Mesendoderm (in vitro differentiated cells): ENCODE measurements around the gene ABCA10.
"Not testable (repeated sequence)": the region's sequence is repeated elsewhere in the genome, so short reads cannot be mapped to it uniquely, and the experiment has no call there.

Experiments
- DNase-seq: peaks from one replicate; pipeline ENCODE4 v3.0.0; 2013
- H2AK5ac ChIP-seq: 2 replicates; pipeline ENCODE4 v1.6.1; 2013; ENCODE audit warnings: low read length, inconsistent platforms
- H2BK120ac ChIP-seq: 2 replicates; pipeline ENCODE4 v1.6.1; 2013; ENCODE audit warnings: low read depth, mild to moderate bottlenecking, low read length, moderate library complexity, mixed read lengths
- H2BK15ac ChIP-seq: replicated peaks from 2 replicates; pipeline ENCODE4 v1.6.1; 2013; ENCODE audit warnings: low read depth, mild to moderate bottlenecking, moderate library complexity
- H2BK5ac ChIP-seq: 2 replicates; pipeline ENCODE4 v1.6.1; 2013; ENCODE audit warnings: low read length, inconsistent platforms
- H3K18ac ChIP-seq: 2 replicates; pipeline ENCODE4 v1.6.1; 2013; ENCODE audit warnings: mild to moderate bottlenecking, low read length, mixed read lengths
- H3K23ac ChIP-seq: one replicate; pipeline ENCODE4 v1.6.1; 2013; ENCODE audit warnings: low read length
- H3K27ac ChIP-seq: 2 replicates; pipeline ENCODE4 v1.5.1; 2013; ENCODE audit warnings: low read depth, mild to moderate bottlenecking, inconsistent platforms, low read length, moderate library complexity
- H3K27me3 ChIP-seq: 2 replicates; pipeline ENCODE4 v1.6.1; 2013; ENCODE audit warnings: low read length, control low read depth, mild to moderate bottlenecking, inconsistent platforms; ENCODE audit not compliant: insufficient read depth, poor library complexity
- H3K36me3 ChIP-seq: 2 replicates; pipeline ENCODE4 v1.6.1; 2013; ENCODE audit warnings: low read length, inconsistent platforms; ENCODE audit not compliant: control insufficient read depth, insufficient read depth
- H3K4ac ChIP-seq: one replicate; pipeline ENCODE4 v1.6.1; 2013; ENCODE audit warnings: low read depth, mild to moderate bottlenecking, low read length, moderate library complexity
- H3K4me1 ChIP-seq: 2 replicates; pipeline ENCODE4 v1.6.1; 2013; ENCODE audit warnings: low read depth, low read length, inconsistent platforms; ENCODE audit not compliant: control insufficient read depth
- H3K4me2 ChIP-seq: 2 replicates; pipeline ENCODE4 v1.6.1; 2013; ENCODE audit warnings: low read length
- H3K4me3 ChIP-seq: 2 replicates; pipeline ENCODE4 v1.5.1; 2013; ENCODE audit warnings: mild to moderate bottlenecking, low read length
- H3K56ac ChIP-seq: one replicate; pipeline ENCODE4 v1.6.1; 2013; ENCODE audit warnings: low read length
- H3K79me1 ChIP-seq: 2 replicates; pipeline ENCODE4 v1.6.1; 2013; ENCODE audit warnings: low read length, inconsistent platforms
- H3K79me2 ChIP-seq: 2 replicates; pipeline ENCODE4 v1.6.1; 2013; ENCODE audit warnings: mild to moderate bottlenecking, low read length; ENCODE audit not compliant: control insufficient read depth, insufficient read depth
- H3K9ac ChIP-seq: 2 replicates; pipeline ENCODE4 v1.6.1; 2013; ENCODE audit warnings: low read length, inconsistent platforms
- H4K5ac ChIP-seq: one replicate; pipeline ENCODE4 v1.6.1; 2013; ENCODE audit warnings: low read length
- H4K8ac ChIP-seq: one replicate; pipeline ENCODE4 v1.6.1; 2013; ENCODE audit warnings: low read depth, mild to moderate bottlenecking, control low read depth, low read length, moderate library complexity
- WGBS: extraction: QIAGEN DNeasy Blood & Tissue Kit; methylation state at CpG from one replicate; pipeline ENCODE4 v1.1.7; 2013; ENCODE audit warnings: low lambda C conversion rate, missing lambda C conversion rate; ENCODE audit not compliant: insufficient coverage; ENCODE audit errors: extremely low coverage; 5-methylcytosine and 5-hydroxymethylcytosine counted together

Gene ABCA10

DNA sequence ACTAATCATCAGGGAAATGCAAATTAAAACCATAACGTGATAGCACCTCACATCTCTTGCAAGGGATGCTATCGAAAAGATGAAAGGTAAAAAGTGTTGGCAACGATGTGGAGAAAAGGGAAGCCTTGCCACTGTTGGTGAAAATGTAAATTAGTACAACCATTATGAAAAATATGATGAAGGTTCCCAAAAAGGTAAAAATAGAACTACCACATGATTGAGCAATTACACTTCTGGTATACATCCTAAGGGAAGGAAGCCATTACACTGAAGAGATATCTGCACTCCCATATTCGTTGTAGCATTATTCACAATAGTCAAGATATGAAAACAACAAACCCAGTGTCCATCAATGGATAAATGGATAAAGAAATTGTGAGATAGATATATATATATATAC is 21.5 kb downstream of the ABCA10 start:
- Histone ChIP-seq H3K56ac (no peak overlapping the region), H3K79me2 (no peaks in the 10 kb centered on the region), H3K23ac (no peak overlapping the region), H2BK5ac (no peak overlapping the region), H3K4me1 (no peaks in the 10 kb centered on the region), H3K4me2 (no peak overlapping the region), H3K27me3 (no peaks in the 10 kb centered on the region), H3K4me3 (no peak overlapping the region), H2BK120ac (no peak overlapping the region), H2AK5ac (no peak overlapping the region), H3K79me1 (no peaks in the 10 kb centered on the region), H3K4ac (no peak overlapping the region), H4K8ac (no peak overlapping the region), H3K36me3 (no peaks in the 10 kb centered on the region), H2BK15ac (no peak overlapping the region), H3K9ac (no peak overlapping the region), H3K27ac (no peak overlapping the region), H3K18ac (no peak overlapping the region), H4K5ac (no peak overlapping the region)
- no peak for DNase-seq
- WGBS: no CpG with 5 or more reads among the region's 4 CpGs

DNA sequence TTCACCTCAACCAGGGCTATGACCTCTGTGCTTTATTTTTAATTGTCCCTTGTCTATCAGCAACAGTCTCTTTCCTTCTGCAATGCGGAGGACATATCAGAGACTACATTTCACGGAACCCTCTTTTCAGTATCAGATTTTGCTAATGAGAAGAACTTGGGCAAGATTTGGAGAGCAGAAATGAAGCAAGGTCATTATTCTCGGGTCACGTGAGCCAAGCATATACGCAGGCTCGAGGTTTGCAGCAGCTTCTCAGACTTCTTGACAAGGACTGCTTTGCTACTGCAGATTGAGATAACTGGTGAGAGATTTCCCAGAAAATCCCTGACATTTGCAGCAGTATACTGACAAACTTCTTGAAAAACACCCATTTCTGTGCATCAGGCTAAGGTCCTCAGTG is 30.4 kb downstream of the ABCA10 start:
- no peaks in the 10 kb centered on the region for H3K79me1 ChIP-seq
- no peak overlapping the region for H3K27ac ChIP-seq
- H2AK5ac ChIP-seq: no peak overlapping the region
- H3K4me1 ChIP-seq: no peaks in the 10 kb centered on the region
- H2BK5ac ChIP-seq: no peak overlapping the region
- no peaks in the 10 kb centered on the region for H3K36me3 ChIP-seq
- no peaks in the 10 kb centered on the region for H3K27me3 ChIP-seq
- no peak overlapping the region for H4K5ac ChIP-seq
- no peak overlapping the region for H2BK120ac ChIP-seq
- no peak overlapping the region for H2BK15ac ChIP-seq
- no peak overlapping the region for H3K56ac ChIP-seq
- no peak for DNase-seq
- H4K8ac ChIP-seq: no peak overlapping the region
- H3K9ac ChIP-seq: no peak overlapping the region
- no peak overlapping the region for H3K23ac ChIP-seq
- no CpG with 5 or more reads among the region's 6 CpGs for WGBS
- no peaks in the 10 kb centered on the region for H3K79me2 ChIP-seq
- no peak overlapping the region for H3K4me2 ChIP-seq
- no peak overlapping the region for H3K4me3 ChIP-seq
- no peak overlapping the region for H3K4ac ChIP-seq
- no peak overlapping the region for H3K18ac ChIP-seq

DNA sequence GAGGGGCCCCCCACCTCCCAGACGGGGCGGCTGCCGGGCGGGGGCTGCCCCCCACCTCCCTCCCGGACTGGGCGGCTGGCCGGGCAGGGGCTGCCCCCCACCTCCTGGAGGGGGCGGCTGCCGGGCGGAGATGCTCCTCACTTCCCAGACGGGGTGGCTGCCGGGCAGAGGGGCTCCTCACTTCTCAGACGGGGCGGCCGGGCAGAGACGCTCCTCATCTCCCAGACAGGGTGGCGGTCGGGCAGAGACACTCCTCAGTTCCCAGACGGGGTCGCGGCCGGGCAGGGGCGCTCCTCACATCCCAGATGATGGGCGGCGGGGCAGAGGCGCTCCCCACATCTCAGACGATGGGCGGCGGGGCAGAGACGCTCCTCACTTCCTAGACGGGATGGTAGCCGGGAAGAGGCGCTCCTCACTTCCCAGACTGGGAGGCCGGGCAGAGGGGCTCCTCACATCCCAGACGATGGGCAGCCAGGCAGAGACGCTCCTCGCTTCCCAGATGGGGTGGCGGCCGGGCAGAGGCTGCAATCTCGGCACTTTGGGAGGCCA is 32.4 kb downstream of the ABCA10 start:
- H4K5ac ChIP-seq, H3K27ac ChIP-seq, H3K27me3 ChIP-seq, H3K56ac ChIP-seq, H3K18ac ChIP-seq, H3K9ac ChIP-seq, H3K4me2 ChIP-seq, H3K4ac ChIP-seq, H3K23ac ChIP-seq, H2BK120ac ChIP-seq, H3K36me3 ChIP-seq, H2BK15ac ChIP-seq, H3K79me2 ChIP-seq, H2BK5ac ChIP-seq, H3K4me3 ChIP-seq, H2AK5ac ChIP-seq, DNase-seq, H3K79me1 ChIP-seq, H4K8ac ChIP-seq, H3K4me1 ChIP-seq: not testable (repeated sequence)
- no CpG with 5 or more reads among the region's 40 CpGs for WGBS

DNA sequence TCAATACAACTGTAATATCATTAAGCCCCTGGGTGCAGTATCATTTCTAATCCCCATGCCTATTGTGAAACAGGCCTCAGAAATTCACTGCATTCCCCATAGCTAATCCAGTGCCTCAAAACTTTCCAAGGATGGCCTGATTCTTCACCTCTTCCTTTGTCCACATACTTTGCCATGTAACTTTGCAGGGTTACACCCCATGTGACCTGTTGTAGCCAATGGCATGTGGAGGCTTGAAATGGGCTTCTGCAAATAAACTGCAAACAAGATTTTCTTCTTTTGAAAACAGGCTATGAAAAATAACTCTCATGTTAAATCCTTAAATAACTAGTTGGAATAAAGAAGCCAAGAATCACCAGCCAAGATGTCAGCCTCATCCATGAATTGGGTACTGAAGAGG is 35.9 kb downstream of the ABCA10 start:
- H3K56ac ChIP-seq: no peak overlapping the region
- no peak overlapping the region for H2BK15ac ChIP-seq
- H3K4me2 ChIP-seq: no peak overlapping the region
- no peak overlapping the region for H4K5ac ChIP-seq
- H3K27ac ChIP-seq: no peak overlapping the region
- H2BK120ac ChIP-seq: no peak overlapping the region
- H3K79me2 ChIP-seq: no peaks in the 10 kb centered on the region
- no peak overlapping the region for H3K9ac ChIP-seq
- H3K36me3 ChIP-seq: no peaks in the 10 kb centered on the region
- DNase-seq: no peak
- no peak overlapping the region for H2AK5ac ChIP-seq
- no peak overlapping the region for H3K23ac ChIP-seq
- no peak overlapping the region for H3K18ac ChIP-seq
- H4K8ac ChIP-seq: no peak overlapping the region
- no peak overlapping the region for H3K4ac ChIP-seq
- no peaks in the 10 kb centered on the region for H3K4me1 ChIP-seq
- H2BK5ac ChIP-seq: no peak overlapping the region
- H3K79me1 ChIP-seq: no peaks in the 10 kb centered on the region
- no peak overlapping the region for H3K4me3 ChIP-seq
- H3K27me3 ChIP-seq: no peaks in the 10 kb centered on the region

DNA sequence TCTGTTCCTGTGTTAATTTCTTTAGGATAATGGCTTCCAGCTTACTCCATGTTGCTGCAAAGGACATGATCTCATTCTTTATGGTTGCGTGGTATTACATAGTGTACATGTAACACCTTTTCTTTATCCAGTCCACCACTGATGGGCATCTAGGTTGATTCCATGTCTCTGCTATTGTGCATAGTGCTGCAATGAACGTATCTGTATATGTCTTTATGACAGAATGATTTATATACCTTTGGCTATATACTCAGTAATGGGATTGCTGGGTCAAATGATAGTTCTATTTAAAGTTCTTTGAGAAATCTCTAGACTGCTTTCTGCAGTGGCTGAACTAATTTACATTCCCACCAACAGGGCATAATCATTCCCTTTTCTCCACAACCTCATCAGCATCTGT is 39.8 kb downstream of the ABCA10 start:
- Histone ChIP-seq H3K23ac (no peak overlapping the region), H4K5ac (no peak overlapping the region), H3K56ac (no peak overlapping the region), H3K27me3 (no peaks in the 10 kb centered on the region), H2AK5ac (no peak overlapping the region), H2BK15ac (no peak overlapping the region), H3K4ac (no peak overlapping the region), H3K4me2 (no peak overlapping the region), H3K36me3 (no peaks in the 10 kb centered on the region), H2BK5ac (no peak overlapping the region), H4K8ac (no peak overlapping the region), H3K79me1 (no peaks in the 10 kb centered on the region), H3K18ac (no peak overlapping the region), H3K4me3 (no peak overlapping the region), H3K9ac (no peak overlapping the region), H3K27ac (no peak overlapping the region), H3K79me2 (no peaks in the 10 kb centered on the region), H3K4me1 (no peaks in the 10 kb centered on the region), H2BK120ac (no peak overlapping the region)
- no CpG with 5 or more reads among the region's 2 CpGs for WGBS
- DNase-seq: no peak

DNA sequence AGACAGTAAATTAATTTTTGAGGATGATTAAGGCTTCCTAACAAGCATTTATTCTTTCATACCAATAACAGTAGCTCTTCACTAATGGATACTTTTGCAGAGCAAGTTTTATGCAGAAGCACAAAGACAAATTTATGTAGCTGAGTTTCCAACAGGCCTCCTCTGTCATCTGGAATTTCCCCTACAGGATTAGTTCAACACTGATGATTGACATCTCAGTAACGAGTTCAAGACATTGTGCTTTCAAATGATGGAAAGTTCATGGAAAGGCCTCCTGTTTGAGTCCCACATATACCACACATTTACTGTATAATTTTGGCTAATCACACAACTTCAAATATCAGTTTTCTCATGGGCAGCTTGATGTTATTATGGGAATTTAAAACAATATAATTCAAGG is 40.6 kb downstream of the ABCA10 start:
- Histone ChIP-seq H3K79me2 (no peaks in the 10 kb centered on the region), H3K4me3 (no peak overlapping the region), H3K36me3 (no peaks in the 10 kb centered on the region), H4K5ac (no peak overlapping the region), H2AK5ac (no peak overlapping the region), H3K27ac (no peak overlapping the region), H3K23ac (no peak overlapping the region), H3K4me2 (no peak overlapping the region), H2BK15ac (no peak overlapping the region), H3K18ac (no peak overlapping the region), H3K56ac (no peak overlapping the region), H3K79me1 (no peaks in the 10 kb centered on the region), H3K9ac (no peak overlapping the region), H2BK120ac (no peak overlapping the region), H3K4me1 (no peaks in the 10 kb centered on the region), H3K4ac (no peak overlapping the region), H3K27me3 (no peaks in the 10 kb centered on the region), H4K8ac (no peak overlapping the region), H2BK5ac (no peak overlapping the region)
- no peak for DNase-seq
- WGBS: no CpG with 5 or more reads among the region's 1 CpG
